Body of pancreas (tissue), 4 donors: ENCODE measurements around the gene CLSTN2. TPM values are rescaled to one million over a fixed set of nuclear protein-coding genes. Genes with fewer than 3 reads are reported as not detected.

Experiments used
- ATAC-seq: fragments of 150-250 bp; one replicate; pipeline ENCODE4 v1.9.1; 2016
- DNase-seq, 4 donors: peaks; one replicate each; pipeline ENCODE4 v3.0.0-alpha.2; 2019
- H3K27ac ChIP-seq, 4 donors: fragments of 200-600 bp; sonication (generic); 1 replicate in 3 of 4; 2 replicates in 1 of 4; pipeline versions ENCODE4 v1.5.1 to v1.6.1; 2016 to 2019; ENCODE audit warnings: mild to moderate bottlenecking in 1 of 4, mixed read lengths in 1 of 4, moderate library complexity in 1 of 4
- H3K27me3 ChIP-seq, 2 donors: fragments of 200-600 bp; sonication (generic); one replicate each; pipeline ENCODE4 v1.6.0; 2016; ENCODE audit warnings: mild to moderate bottlenecking in 1 of 2
- H3K36me3 ChIP-seq, 2 donors: fragments of 200-600 bp; sonication (generic); replicated peaks in 1 of 2; 2 replicates each; pipeline ENCODE4 v1.5.1; 2016; ENCODE audit warnings: low read depth in 2 of 2; ENCODE audit not compliant: insufficient read depth in 1 of 2
- H3K4me1 ChIP-seq: fragments of 200-600 bp; sonication (generic); one replicate; pipeline ENCODE4 v1.6.0; 2016
- H3K4me3 ChIP-seq, 2 donors: fragments of 200-600 bp; sonication (generic); 1 replicate in 1 of 2; 2 replicates in 1 of 2; pipeline ENCODE4 v1.5.1; 2016 to 2019
- H3K9me3 ChIP-seq, 3 donors: fragments of 200-600 bp; sonication (generic); 1 replicate in 2 of 3; 2 replicates in 1 of 3; pipeline ENCODE4 v1.5.1; 2016
- CTCF ChIP-seq, 7 experiments: fragments of 450-650 bp in 4 of 7; fragments of 200-600 bp in 3 of 7; sonication (generic) in 3 of 7; IDR thresholded peaks; one replicate each; pipeline ENCODE4 v1.5.1; 2016 to 2019; ENCODE audit warnings: antibody characterized with exemption in 7 of 7
- POLR2A ChIP-seq, 3 donors: fragments of 450-650 bp; IDR thresholded peaks; one replicate each; pipeline ENCODE4 v1.6.1; 2016; ENCODE audit warnings: antibody characterized with exemption in 3 of 3, mild to moderate bottlenecking in 2 of 3
- WGBS, 2 donors: methylation state at CpG; one replicate each; pipeline ENCODE4 v1.1.5; 2017; 5-methylcytosine and 5-hydroxymethylcytosine counted together
- intact Hi-C: fragments of 100-400 bp; cut with DNase I; formaldehyde crosslinking; loops from one replicate; pipeline ENCODE4 v1.15.1; 2023
- total RNA-seq, 2 donors: library from RNA; depleted of rRNA; stranded (reverse); fragments of >200 nt; gene quantifications; one replicate each; pipeline ENCODE4 v1.1.0, GENCODE V29; 2016

CLSTN2 gene
- total RNA-seq, 2 donors from 2014 or later, result 14.5 to 14.8 TPM

GRCh38 chr3:140092848-140093536 lies 158.0 kb downstream of the CLSTN2 start:
- WGBS, 2 donors, result 89 to 94% methylated on average over 7 to 8 of the region's 8 CpGs
- no peak for ATAC-seq
- Histone ChIP-seq H3K4me1 (peaks cover 10% of the 10 kb centered on the region), H3K4me3 (no peak overlapping the region), H3K36me3 (no peaks in the 10 kb centered on the region), H3K27ac (no peak overlapping the region), H3K9me3 (no peaks in the 10 kb centered on the region), H3K27me3 (no peaks in the 10 kb centered on the region)
- no peak for DNase-seq
- intact Hi-C loops, result no loop called here
- no peak for TF ChIP-seq CTCF (IDR thresholded peaks at IDR 0.05)
- TF ChIP-seq POLR2A (IDR thresholded peaks at IDR 0.05), result no peak

GRCh38 chr3:140093742-140094141 lies 158.8 kb downstream of the CLSTN2 start:
- DNase-seq, result peak; percentile 77 to 90 (median 83)
- intact Hi-C loops, result no loop called here
- WGBS, 2 donors, result 24 to 33% methylated on average over 5 of the region's 5 CpGs
- ATAC-seq, result peak; percentile 72
- H3K36me3 ChIP-seq, result no peaks in the 10 kb centered on the region
- H3K27me3 ChIP-seq, result no peaks in the 10 kb centered on the region
- TF ChIP-seq POLR2A (IDR thresholded peaks at IDR 0.05) (no peak), CTCF (IDR thresholded peaks at IDR 0.05) (no peak)
- peaks cover 10% of the 10 kb centered on the region for H3K4me1 ChIP-seq
- no peak overlapping the region for H3K4me3 ChIP-seq
- no peak overlapping the region for H3K27ac ChIP-seq
- H3K9me3 ChIP-seq, result no peaks in the 10 kb centered on the region

GRCh38 chr3:140094487-140094886 lies 159.5 kb downstream of the CLSTN2 start:
- intact Hi-C loops, result no loop called here
- H3K27me3 ChIP-seq, result no peaks in the 10 kb centered on the region
- ATAC-seq (no peak), DNase-seq (no peak)
- TF ChIP-seq CTCF (IDR thresholded peaks at IDR 0.05) (no peak), POLR2A (IDR thresholded peaks at IDR 0.05) (no peak)
- H3K4me1 ChIP-seq, result peaks cover 10% of the 10 kb centered on the region
- no peaks in the 10 kb centered on the region for H3K36me3 ChIP-seq
- WGBS, 2 donors, result 92 to 100% methylated on average over 1 of the region's 1 CpG
- no peak overlapping the region for H3K27ac ChIP-seq
- H3K9me3 ChIP-seq, result no peaks in the 10 kb centered on the region
- no peak overlapping the region for H3K4me3 ChIP-seq

GRCh38 chr3:140096037-140096436 lies 161.1 kb downstream of the CLSTN2 start:
- WGBS, 2 donors, result 78% methylated on average over 3 of the region's 3 CpGs
- ATAC-seq (no peak), DNase-seq (no peak)
- H3K4me3 ChIP-seq, result no peak overlapping the region
- no peaks in the 10 kb centered on the region for H3K36me3 ChIP-seq
- no peak overlapping the region for H3K27ac ChIP-seq
- H3K4me1 ChIP-seq, result peaks cover 10% of the 10 kb centered on the region
- TF ChIP-seq POLR2A (IDR thresholded peaks at IDR 0.05) (no peak), CTCF (IDR thresholded peaks at IDR 0.05) (no peak)
- no peaks in the 10 kb centered on the region for H3K27me3 ChIP-seq
- H3K9me3 ChIP-seq, result no peaks in the 10 kb centered on the region
- intact Hi-C loops, result no loop called here
